Caki2 (cell line): ENCODE results near the gene ERCC2. TPM values are rescaled to one million over a fixed set of nuclear protein-coding genes. Genes with fewer than 3 reads are reported as not detected.
"Not testable (repeated sequence)": the region's sequence is repeated elsewhere in the genome, so short reads cannot be mapped to it uniquely, and the experiment has no call there.

ENCODE experiments used
- DNase-seq: peaks from one replicate; pipeline ENCODE4 v3.0.0-alpha.2; 2015; ENCODE audit warnings: low read depth
- in situ Hi-C: cut with HindIII; loops from 2 replicates; pipeline ENCODE4 v1.10.0; 2016; ENCODE audit warnings: low sequenced_read_pairs, low pct_unique_long_range_greater_than_20kb, mixed read lengths
- total RNA-seq: library from RNA; depleted of rRNA; stranded (reverse); fragments of >200 nt; shearing (Covaris generic); gene quantifications from 2 replicates; pipeline ENCODE4 v1.2.3, GENCODE V29; 2014; ENCODE audit warnings: low replicate concordance; rRNA removed

Gene ERCC2
- total RNA-seq, 1 experiment from 2014 or later = 22.9 TPM

DNA sequence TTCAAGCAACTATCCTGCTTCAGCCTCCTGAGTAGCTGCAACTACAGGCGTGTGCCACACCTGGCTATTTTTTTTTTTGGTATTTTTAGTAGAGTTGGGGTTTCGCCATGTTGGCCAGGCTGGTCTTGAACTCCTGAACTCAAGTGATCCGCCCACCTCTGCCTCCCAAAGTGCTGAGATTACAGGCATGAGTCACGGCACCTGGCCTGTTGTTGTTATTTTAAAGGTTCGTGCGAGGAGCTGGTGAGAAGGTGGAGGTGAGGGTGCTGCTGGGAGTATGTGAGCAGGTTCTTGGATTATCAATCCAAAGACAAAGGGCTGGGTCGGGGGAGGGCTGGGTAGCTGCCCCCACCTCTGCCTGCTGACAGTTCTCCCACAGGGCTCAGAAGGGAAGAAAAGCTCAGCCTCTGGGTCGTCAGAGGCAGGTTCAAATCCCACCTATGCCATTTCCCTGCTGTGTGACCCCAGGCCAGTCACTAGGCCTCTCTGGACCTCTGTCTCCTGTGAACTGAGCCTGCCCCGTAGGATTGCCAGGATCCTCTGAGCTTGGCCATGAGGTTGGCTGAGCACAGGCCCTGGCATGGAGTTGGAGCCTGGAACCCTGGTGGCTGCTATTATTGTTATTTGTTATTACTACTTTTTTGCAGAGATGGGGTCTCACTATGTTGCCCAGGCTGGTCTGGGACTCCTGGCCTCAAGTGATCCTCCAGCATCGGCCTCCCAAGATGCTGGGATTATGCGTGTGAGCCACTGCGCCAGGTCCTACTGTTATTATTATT is 49.2 kb downstream of the ERCC2 start:
- in situ Hi-C loops = no loop called here
- DNase-seq = no peak

DNA sequence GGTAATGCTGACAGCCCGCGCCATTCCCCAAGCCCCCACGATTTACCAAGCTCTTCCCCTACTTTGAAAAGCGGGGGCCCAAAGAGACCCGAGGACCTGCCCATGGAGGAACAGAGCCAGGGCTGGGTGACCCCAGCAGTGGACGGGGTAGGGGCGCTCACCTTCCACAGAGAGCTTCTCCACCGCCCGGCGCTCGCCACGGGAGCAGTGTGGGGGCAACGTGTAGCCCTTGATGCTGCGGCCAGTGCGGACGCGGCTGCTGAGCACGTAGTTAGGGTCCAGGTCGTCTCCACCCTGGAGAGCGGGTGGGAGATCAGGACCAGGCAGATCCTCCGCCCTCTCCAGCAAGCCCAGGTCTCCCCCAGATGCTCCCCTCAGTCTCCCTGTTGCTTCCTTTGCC is 55.1 kb downstream of the ERCC2 start:
- in situ Hi-C loops = no loop called here
- DNase-seq = no peak

DNA sequence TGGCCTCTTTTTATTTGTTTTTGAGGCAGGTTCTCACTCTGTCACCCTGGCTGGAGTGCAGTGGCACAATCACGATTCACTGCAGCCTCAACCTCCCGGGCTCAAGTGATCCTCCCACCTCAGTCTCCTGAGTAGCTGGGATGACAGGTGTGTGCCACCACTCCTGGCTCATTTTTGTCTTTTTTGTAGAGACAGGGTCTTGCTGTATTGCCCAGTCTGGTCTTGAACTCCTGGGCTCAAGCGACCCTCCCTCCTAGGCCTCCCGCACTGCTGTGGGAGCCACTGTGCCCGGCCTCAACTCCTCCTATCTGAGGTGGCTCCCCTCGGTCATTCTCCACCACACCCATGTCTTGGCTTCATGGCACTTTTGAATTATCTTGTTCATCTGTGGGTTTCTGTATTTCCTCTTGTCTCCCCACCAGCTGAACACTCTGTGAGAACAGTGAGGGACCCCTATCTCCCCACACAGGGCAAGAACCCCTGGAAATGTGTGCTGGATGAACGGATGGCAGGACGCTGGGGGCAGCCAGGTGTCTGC is 55.6 kb downstream of the ERCC2 start:
- in situ Hi-C loops = no loop called here

DNA sequence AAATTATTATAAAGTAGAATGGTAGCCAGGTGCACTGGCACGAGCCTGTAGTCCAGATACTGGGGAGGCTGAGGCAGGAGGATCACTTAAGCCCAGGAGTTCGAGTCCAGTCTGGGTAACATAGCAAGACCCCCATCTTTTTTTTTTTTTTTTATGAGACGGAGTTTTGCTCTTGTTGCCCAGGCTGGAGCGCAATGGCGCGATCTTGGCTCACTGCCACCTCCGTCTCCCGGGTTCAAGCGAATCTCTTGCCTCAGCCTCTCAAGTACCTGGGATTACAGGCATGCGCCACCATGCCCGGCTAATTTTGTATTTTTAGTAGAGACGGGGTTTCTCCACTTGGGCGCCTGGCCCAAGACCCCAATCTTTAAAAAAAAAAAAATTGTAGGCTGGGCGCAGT is 58.1 kb downstream of the ERCC2 start:
- DNase-seq, in situ Hi-C loops: not testable (repeated sequence)

More for the DNA sequence above, 55.6 kb downstream of the ERCC2 start:
- no peak for DNase-seq

DNA sequence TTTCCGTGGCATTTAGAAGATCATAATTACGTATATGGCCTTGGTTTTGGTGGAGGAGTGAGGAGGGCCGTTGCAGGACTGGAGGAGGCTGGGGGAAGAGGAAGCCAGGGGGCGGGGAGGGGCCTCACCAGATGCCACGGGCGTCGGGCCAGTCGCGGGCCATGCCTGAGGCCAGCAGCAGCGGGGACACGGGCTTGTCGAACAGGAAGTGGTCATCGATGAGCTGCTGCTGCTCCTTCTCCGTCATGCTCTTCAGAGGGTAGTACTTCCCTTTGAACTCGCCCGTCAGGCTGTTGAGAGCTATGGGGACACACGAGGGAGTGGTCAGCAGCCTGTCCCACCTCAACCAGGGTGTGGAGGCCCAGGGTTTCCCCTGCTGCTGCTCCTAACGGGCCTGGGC is 58.8 kb downstream of the ERCC2 start:
- in situ Hi-C loops = no loop called here
- no peak for DNase-seq

DNA sequence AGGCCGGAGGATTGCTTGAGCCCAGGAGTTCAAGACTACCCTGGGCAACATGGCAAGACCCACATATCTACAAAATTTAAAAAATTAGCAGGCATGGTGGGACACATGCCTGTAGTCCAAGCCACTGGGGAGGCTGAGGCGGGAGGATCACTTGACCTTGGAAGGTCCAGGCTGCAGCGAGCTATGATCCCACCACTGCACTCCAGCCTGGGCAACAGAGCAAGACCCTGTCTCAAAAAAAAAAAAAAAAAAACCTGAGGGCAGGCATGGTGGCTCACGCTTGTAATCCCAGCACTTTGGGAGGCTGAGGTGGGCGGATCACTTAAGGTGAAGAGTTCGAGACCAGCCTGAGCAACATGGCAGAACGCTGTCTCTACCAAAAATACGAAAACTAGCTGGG is 61.1 kb downstream of the ERCC2 start:
- DNase-seq, in situ Hi-C loops: not testable (repeated sequence)

DNA sequence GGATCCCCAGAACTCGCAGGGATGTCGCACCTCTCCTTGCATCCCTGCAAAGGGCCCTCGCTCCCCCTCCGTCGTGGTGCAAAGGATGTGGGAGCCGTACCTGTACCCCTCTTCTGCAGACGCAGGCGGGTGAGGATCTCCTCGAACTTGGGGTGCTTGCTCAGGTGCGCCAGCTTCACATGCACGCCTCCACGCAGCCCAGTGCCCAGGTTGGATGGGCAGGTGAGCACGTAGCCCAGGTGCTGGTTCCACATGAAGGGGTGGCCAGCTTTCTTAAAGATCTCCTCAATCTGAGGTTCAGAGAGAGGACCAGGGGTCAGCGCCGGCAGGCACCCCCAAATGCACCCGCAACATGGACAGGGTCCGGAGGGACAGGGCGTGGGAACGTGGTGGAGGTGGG is 63.0 kb downstream of the ERCC2 start:
- in situ Hi-C loops = no loop called here
- no peak for DNase-seq

DNA sequence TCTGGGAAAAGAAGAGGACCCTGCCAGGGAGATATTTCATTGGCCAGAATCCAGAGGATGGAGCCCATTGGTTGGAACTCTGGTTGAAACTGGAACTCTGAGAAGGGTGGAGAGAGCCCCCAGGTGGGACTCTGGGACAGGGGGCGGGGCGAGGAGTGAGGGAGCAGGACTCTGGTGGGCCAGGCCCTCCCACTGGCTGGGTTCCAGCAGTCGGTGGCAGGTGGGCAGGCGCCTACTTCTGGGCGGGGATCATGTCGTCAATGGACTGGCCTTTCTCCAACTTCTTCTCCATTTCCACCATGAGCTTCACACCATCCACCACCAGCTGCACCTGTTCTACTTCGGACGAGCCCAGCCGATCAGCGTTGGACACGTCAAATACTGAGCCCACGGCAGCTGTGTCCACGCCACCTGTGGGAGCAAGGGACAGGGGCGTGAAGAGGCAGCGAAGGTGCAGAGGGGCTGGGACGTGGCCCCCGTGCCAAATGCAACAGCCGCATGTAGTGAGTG is 63.8 kb downstream of the ERCC2 start:
- peak; percentile 41 for DNase-seq
- in situ Hi-C loops = no loop called here

DNA sequence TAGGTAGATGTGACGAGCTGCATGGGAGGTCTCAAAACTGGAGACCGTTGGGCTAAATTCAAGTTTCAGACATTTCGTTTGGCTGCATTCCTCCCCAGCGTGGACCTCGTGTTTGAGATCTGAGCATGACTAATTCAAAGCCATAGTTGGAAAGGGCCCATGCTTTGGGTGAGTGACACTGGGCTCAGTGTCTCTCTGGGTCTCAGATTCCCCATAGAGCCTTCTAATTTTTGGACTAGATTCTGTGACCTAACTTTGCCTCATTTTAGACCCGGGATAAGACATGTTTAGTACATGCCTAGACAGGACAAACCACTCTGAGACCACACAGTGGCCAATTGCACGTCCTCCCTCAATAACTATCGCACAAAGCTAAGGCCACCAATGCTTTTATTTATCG is 64.3 kb downstream of the ERCC2 start:
- no peak for DNase-seq
- in situ Hi-C loops = no loop called here

DNA sequence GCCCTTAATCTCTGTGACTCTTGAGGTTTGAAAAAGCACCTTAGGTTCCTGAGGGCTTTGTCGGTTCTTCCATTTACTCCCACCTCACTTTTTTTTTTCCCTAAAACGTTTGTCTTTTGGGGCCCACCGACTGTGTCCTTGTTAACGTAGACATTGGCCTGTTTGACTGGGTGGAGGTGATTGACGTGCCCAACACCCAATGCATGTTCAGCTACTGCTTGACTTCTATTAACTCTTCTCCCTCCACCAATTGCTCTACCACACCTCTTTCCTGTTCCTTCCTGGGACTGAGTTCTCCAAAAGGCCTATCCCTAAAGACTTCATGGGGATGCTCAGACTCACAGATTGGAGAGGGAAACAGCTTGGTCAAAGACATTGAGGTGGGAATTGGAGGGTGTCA is 65.0 kb downstream of the ERCC2 start:
- in situ Hi-C loops = no loop called here
- DNase-seq = no peak

DNA sequence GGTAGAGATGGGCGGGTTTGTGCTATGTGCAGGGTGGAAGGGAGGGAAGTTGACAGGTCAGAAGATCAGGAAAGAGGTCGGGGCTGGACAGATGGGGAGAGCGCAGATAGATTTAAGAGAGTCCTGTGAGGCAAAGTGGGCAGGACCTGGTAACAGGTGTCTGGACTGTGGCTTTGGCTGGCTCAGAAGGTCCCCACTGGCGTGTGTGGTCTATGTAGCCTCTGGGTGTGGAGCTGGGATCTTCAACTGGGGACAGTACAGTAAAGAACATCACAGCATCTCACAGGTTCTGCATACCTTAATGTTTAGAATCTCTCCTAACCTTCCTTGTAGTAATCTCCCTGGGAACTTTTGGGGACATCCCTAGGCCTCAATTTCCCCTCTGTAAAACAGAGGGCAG is 65.4 kb downstream of the ERCC2 start:
- DNase-seq = no peak
- in situ Hi-C loops = no loop called here

DNA sequence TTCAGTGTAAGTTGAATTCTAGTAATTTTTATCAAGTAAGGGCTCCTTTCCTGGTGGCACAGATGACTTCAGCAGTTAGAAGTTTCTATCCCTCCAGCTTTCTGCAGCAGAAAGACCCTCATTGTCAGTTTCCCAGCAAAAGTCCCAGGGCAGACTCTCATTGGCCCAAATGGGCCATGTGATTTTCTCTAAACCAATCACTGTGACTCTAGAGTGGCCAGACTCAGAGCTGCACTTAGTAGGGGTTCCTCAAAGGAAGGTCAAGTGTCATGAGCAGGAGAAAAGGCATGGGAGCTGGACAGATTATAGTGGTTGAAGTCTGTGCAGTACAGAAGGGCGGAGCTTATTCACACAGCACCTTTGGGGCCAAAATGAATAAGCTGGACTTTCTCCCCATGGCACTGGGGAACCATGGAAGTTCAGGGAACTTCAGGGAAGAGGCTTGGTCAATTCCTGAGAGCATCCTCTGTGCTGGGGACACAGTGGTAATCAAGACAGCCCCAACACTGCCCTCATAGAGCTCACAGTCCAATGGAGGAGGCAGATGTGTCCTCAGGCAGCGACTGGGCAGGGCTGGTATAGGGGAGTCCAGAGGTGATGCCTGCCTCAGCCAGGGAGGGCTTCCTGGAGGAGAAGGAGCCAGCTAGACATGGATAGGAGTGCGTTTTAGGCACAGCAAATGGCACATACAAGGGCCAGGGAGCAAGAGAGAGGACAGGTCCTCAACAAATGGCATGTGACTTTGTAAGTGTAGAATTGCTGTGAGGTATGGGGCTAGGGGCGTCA is 66.0 kb downstream of the ERCC2 start:
- in situ Hi-C loops = no loop called here
- no peak for DNase-seq

DNA sequence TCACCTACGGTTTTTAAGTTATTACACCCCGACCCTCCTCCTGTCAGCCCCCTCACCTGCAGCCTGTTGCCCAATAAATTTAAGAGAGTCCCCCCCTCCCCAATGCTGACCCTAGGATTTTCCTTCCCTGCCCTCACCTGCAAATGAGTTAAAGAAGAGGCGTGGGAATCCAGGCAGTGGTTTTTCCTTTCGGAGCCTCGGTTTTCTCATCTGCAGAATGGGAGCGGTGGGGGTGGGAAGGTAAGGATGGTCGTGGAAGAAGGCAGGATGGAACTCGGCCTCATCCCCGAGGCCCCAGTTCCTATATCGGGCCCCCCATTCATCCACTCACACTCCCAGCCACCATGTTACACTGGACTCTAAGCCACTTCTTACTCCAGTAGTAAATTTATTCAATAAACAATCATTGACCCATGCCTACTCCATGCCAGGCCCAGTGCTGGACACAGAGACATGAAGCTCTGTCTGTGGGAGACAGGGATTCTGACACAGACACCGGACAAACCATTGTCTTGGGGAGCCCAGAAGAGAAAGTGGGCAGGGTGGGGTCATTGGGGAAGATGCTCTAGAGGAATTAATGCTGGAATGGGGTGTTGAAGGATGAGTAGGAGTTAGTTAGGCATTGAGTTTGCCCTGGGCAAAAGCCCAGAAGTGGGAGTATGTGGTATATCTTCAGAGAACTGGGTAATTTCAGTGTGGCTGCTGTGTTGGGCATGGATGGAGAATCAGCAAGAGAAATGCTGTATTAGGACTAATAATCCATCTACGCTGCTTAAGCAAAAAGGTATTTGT is 66.9 kb downstream of the ERCC2 start:
- in situ Hi-C loops = no loop called here
- DNase-seq = no peak

DNA sequence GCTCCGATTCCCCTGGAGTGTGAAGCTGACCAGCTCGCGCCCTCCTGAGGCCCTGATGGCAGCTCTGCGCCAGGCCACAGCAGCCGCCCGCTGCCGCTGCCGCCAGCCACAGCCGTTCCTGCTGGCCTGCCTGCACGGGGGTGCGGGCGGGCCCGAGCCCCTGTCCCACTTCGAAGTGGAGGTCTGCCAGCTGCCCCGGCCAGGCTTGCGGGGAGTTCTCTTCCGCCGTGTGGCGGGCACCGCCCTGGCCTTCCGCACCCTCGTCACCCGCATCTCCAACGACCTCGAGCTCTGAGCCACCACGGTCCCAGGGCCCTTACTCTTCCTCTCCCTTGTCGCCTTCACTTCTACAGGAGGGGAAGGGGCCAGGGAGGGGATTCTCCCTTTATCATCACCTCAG is 68.0 kb downstream of the ERCC2 start:
- in situ Hi-C loops = no loop called here
- DNase-seq = no peak

Other genes with a start within 250 kb of the ERCC2 start
- not detected in 2 replicates for gene NKPD1, start 209.6 kb downstream of the ERCC2 start, total RNA-seq
- 46.7 and 82.4 TPM in 2 replicates for gene TRAPPC6A, start 192.3 kb downstream of the ERCC2 start, total RNA-seq
- 10.2 and 13.3 TPM in 2 replicates for gene BLOC1S3, start 191.8 kb downstream of the ERCC2 start, total RNA-seq
- gene EXOC3L2, start 125.2 kb downstream of the ERCC2 start, total RNA-seq = not detected in 2 replicates
- gene MARK4, start 119.3 kb downstream of the ERCC2 start, total RNA-seq = 10.4 and 24.1 TPM in 2 replicates
- not detected in 2 replicates for gene CKM, start 47.7 kb downstream of the ERCC2 start, total RNA-seq
- 12.2 and 33.5 TPM in 2 replicates for gene KLC3, start 29.8 kb downstream of the ERCC2 start, total RNA-seq
- 10.1 and 30.6 TPM in 2 replicates for gene PPP1R13L, start 34.5 kb upstream of the ERCC2 start, total RNA-seq
- gene POLR1G, start 36.1 kb upstream of the ERCC2 start, total RNA-seq = 32.3 and 33.2 TPM in 2 replicates
- 120 and 165 TPM in 2 replicates for gene ERCC1, start 53.3 kb upstream of the ERCC2 start, total RNA-seq
- 2.5 and 3.2 TPM in 2 replicates for gene FOSB, start 97.4 kb upstream of the ERCC2 start, total RNA-seq
- 15.1 and 18.0 TPM in 2 replicates for gene RTN2, start 126.5 kb upstream of the ERCC2 start, total RNA-seq
- 35.2 and 37.5 TPM in 2 replicates for gene PPM1N, start 127.9 kb upstream of the ERCC2 start, total RNA-seq
- 98.9 and 123 TPM in 2 replicates for gene VASP, start 136.9 kb upstream of the ERCC2 start, total RNA-seq
- gene OPA3, start 214.2 kb upstream of the ERCC2 start, total RNA-seq = 9.4 and 14.1 TPM in 2 replicates
- not detected in 2 replicates for gene GPR4, start 231.6 kb upstream of the ERCC2 start, total RNA-seq